DND-41 (cell line): ENCODE results near the gene MDH1.

Experiments
- ATAC-seq: fragments of 200-7000 bp; cut with Tn5 transposase; 3 replicates; pipeline ENCODE4 v1.9.1; 2021; ENCODE audit warnings: low read depth; ENCODE audit not compliant: insufficient read depth
- DNase-seq: peaks from one replicate; pipeline ENCODE4 v3.0.0-alpha.2; 2020
- H2AFZ ChIP-seq: 2 replicates; pipeline ENCODE4 v1.6.0; 2012; ENCODE audit warnings: low read depth, low read length
- H3K27ac ChIP-seq: 2 replicates; pipeline ENCODE4 v1.5.1; 2012; ENCODE audit warnings: low read length, inconsistent platforms
- H3K27me3 ChIP-seq: fragments of 200-600 bp; sonication (generic); 2 replicates; pipeline ENCODE4 v1.6.0; 2012; ENCODE audit warnings: low read length, mild to moderate bottlenecking, inconsistent platforms; ENCODE audit not compliant: insufficient read depth, poor library complexity
- H3K36me3 ChIP-seq: 2 replicates; pipeline ENCODE4 v1.5.1; 2012; ENCODE audit warnings: low read length, inconsistent platforms; ENCODE audit not compliant: insufficient read depth
- H3K4me1 ChIP-seq: 2 replicates; pipeline ENCODE4 v1.5.1; 2012; ENCODE audit warnings: mild to moderate bottlenecking, low read length; ENCODE audit not compliant: insufficient read depth
- H3K4me2 ChIP-seq: 2 replicates; pipeline ENCODE4 v1.6.0; 2012; ENCODE audit warnings: mild to moderate bottlenecking, moderate library complexity, low read length, inconsistent platforms; ENCODE audit not compliant: insufficient read depth
- H3K4me3 ChIP-seq, 2 experiments: fragments of 200-600 bp in 1 of 2; shearing (Covaris generic) in 1 of 2; 2 replicates each; pipeline ENCODE4 v1.5.1; 2012 to 2016; ENCODE audit warnings: inconsistent platforms in 2 of 2, low read length in 2 of 2, mild to moderate bottlenecking in 2 of 2, low read depth in 1 of 2, moderate library complexity in 1 of 2
- H3K79me2 ChIP-seq: 2 replicates; pipeline ENCODE4 v1.6.0; 2012; ENCODE audit warnings: low read length, inconsistent platforms; ENCODE audit not compliant: insufficient read depth
- H3K9ac ChIP-seq: 2 replicates; pipeline ENCODE4 v1.6.0; 2012; ENCODE audit warnings: low read depth, mild to moderate bottlenecking, inconsistent platforms, low read length, moderate library complexity
- H3K9me3 ChIP-seq: 2 replicates; pipeline ENCODE4 v1.5.1; 2012; ENCODE audit warnings: low read length, moderate library complexity, mild to moderate bottlenecking, inconsistent platforms; ENCODE audit not compliant: insufficient read depth, severe bottlenecking
- H4K20me1 ChIP-seq: 2 replicates; pipeline ENCODE4 v1.6.0; 2012; ENCODE audit warnings: low read length; ENCODE audit not compliant: insufficient read depth
- EZH2 ChIP-seq: IDR thresholded peaks from 3 replicates; pipeline ENCODE4 v1.6.1; 2012; ENCODE audit warnings: borderline replicate concordance, low read depth, mild to moderate bottlenecking, moderate library complexity, low read length, inconsistent platforms; ENCODE audit not compliant: severe bottlenecking
- TF ChIP-seq, protein P1 (sequence below): IDR thresholded peaks from 2 replicates; pipeline ENCODE4 v1.5.1; 2012; ENCODE audit warnings: borderline replicate concordance, low read length, moderate library complexity, mild to moderate bottlenecking; ENCODE audit not compliant: poor library complexity, severe bottlenecking; ENCODE audit errors: extremely low read depth

Gene MDH1

DNA sequence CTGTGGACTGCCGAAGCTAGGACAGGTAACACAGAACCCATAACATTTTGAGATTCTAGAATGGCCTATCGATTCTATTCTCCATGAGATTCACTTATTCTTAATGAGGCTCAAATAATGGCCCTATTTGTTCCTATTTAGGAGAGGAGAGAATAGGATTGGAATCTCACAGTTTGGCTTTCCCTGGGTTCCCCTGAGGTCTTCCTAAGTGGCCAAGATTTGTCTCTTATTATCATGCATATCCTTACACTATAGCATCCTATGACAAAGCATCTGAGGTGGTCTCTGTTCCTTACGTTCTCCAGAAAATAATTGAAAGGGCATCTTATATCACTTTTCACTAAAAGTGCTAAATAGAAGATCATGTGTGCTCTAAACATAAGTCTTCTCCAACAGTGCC, 10.0 kb upstream of the MDH1 start:
- DNase-seq (no peak), ATAC-seq (no peak)
- H3K9me3 ChIP-seq: no peaks in the 10 kb centered on the region
- H3K4me2 ChIP-seq: no peak overlapping the region
- H3K36me3 ChIP-seq: no peaks in the 10 kb centered on the region
- peaks cover 52% of the 10 kb centered on the region for H3K79me2 ChIP-seq
- H3K4me3 ChIP-seq: no peak overlapping the region
- H3K4me1 ChIP-seq: no peaks in the 10 kb centered on the region
- no peak overlapping the region for H3K9ac ChIP-seq
- TF ChIP-seq, protein P1, sequence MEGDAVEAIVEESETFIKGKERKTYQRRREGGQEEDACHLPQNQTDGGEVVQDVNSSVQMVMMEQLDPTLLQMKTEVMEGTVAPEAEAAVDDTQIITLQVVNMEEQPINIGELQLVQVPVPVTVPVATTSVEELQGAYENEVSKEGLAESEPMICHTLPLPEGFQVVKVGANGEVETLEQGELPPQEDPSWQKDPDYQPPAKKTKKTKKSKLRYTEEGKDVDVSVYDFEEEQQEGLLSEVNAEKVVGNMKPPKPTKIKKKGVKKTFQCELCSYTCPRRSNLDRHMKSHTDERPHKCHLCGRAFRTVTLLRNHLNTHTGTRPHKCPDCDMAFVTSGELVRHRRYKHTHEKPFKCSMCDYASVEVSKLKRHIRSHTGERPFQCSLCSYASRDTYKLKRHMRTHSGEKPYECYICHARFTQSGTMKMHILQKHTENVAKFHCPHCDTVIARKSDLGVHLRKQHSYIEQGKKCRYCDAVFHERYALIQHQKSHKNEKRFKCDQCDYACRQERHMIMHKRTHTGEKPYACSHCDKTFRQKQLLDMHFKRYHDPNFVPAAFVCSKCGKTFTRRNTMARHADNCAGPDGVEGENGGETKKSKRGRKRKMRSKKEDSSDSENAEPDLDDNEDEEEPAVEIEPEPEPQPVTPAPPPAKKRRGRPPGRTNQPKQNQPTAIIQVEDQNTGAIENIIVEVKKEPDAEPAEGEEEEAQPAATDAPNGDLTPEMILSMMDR: no peak
- TF ChIP-seq EZH2: no peak
- no peaks in the 10 kb centered on the region for H3K27me3 ChIP-seq
- no peak overlapping the region for H3K27ac ChIP-seq
- peaks cover 4% of the 10 kb centered on the region; the same call in 1 of the 2 replicates for H4K20me1 ChIP-seq
- no peak overlapping the region for H2AFZ ChIP-seq

DNA sequence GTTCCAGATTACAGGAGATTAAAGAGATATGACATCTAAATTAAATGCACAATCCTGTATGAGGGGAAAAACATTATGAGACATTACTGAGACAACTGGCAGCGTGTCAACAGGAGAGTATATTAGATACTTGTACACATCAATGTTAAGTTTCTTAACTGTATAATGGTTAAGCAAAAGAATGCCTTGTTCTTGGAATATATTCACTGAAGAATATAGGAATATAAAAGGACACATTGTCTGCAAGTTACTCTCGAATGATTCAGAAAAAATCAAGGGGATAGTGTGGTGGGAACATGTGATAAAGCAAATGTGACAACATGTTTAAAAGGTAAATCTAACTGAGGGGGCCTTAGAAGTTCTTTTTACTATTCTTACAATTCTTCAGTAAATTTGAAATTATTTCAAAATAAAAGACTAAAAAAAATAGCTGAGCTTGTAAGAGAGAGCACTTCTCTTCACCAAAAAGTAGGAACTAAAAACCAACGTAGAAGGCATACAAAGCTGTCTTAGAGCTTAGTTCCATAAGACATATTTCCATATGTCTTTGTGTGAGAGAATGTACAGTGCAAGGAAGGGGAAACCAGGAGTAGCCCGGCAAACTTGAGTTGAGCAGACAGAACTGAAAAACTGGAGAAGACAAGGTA, 8.0 kb upstream of the MDH1 start:
- no peak overlapping the region for H3K4me3 ChIP-seq
- H3K9ac ChIP-seq: no peak overlapping the region
- H3K4me2 ChIP-seq: no peak overlapping the region
- no peaks in the 10 kb centered on the region for H3K36me3 ChIP-seq
- no peak overlapping the region for H2AFZ ChIP-seq
- peaks cover 4% of the 10 kb centered on the region; the same call in 1 of the 2 replicates for H4K20me1 ChIP-seq
- DNase-seq (no peak), ATAC-seq (no peak)
- H3K4me1 ChIP-seq: peaks cover 4% of the 10 kb centered on the region; the same call in 1 of the 2 replicates
- no peak overlapping the region for H3K27ac ChIP-seq
- H3K79me2 ChIP-seq: peaks cover 68% of the 10 kb centered on the region
- H3K27me3 ChIP-seq: no peaks in the 10 kb centered on the region
- no peaks in the 10 kb centered on the region for H3K9me3 ChIP-seq
- TF ChIP-seq, protein P1: no peak
- no peak for TF ChIP-seq EZH2

DNA sequence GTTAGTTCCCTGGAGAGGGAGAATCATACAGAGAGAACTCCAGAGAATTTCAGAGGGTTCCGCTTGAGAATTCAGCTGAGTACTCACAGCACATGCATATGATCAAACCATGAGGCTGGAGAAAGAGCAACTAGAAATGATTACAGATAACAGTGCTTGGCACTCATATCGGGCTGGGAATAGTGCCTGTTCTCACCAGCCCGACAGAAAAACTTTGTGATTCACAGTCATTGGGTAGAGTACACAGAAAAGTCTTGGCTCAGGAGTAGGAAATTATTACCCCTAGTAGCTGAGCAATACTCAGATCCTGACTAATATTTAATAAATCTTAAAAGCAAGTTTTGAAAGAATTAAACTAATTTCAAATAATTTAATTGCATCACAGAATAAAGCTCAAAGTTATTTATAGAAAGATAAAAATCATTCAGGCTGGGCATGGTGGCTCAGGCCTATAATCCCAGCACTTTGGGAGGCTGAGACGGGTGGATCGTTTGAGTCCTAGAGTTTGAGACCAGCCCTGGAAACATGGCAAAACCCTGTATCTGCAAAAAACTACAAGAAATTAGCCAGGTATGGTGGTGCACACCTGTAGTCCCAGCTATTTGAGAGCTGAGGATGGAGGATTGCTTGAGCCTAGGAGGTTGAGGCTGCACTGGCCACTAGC, 7.3 kb upstream of the MDH1 start:
- H3K4me3 ChIP-seq: no peak overlapping the region
- peaks cover 10% of the 10 kb centered on the region for H3K4me1 ChIP-seq
- H3K9me3 ChIP-seq: no peaks in the 10 kb centered on the region
- peaks cover 69% of the 10 kb centered on the region for H3K79me2 ChIP-seq
- H3K9ac ChIP-seq: no peak overlapping the region
- DNase-seq: no peak
- TF ChIP-seq EZH2: no peak
- TF ChIP-seq, protein P1: no peak
- H3K4me2 ChIP-seq: no peak overlapping the region
- H3K27ac ChIP-seq: no peak overlapping the region
- H3K36me3 ChIP-seq: no peaks in the 10 kb centered on the region
- ATAC-seq: no peak
- no peaks in the 10 kb centered on the region for H3K27me3 ChIP-seq
- peaks cover 2% of the 10 kb centered on the region; the same call in 1 of the 2 replicates for H4K20me1 ChIP-seq
- H2AFZ ChIP-seq: no peak overlapping the region
